HEK293 (cell line): Measurements from ENCODE around the gene ZDHHC11.

Experiments used
- CTCF ChIA-PET: fragments of 350-600 bp; formaldehyde crosslinking; extraction: SDS; loops from one replicate; lab custom pipeline; 2021; ENCODE audit warnings: antibody characterized with exemption; lab: Yijun Ruan, JAX
- POLR2A ChIA-PET: fragments of 300-600 bp; formaldehyde crosslinking; extraction: SDS; loops from one replicate; lab custom pipeline; 2020; ENCODE audit warnings: antibody characterized with exemption, inconsistent platforms; lab: Yijun Ruan, JAX
- H3K27ac ChIP-seq: fragments of 200-500 bp; sonication (Bioruptor generic); 2 replicates; pipeline ENCODE4 v1.5.1; 2014; ENCODE audit warnings: low read depth, low read length, control low read depth, inconsistent platforms; ENCODE audit errors: extremely low read depth
- H3K36me3 ChIP-seq, 2 experiments: fragments of 200-500 bp in 1 of 2; sonication (Bioruptor generic) in 1 of 2; 1 replicate in 1 of 2; 2 replicates in 1 of 2; pipeline ENCODE4 v1.5.1; 2014 to 2017; ENCODE audit warnings: inconsistent platforms in 2 of 2, low read length in 2 of 2; ENCODE audit not compliant: control insufficient read depth in 2 of 2, insufficient read depth in 1 of 2
- H3K4me1 ChIP-seq: fragments of 200-500 bp; sonication (Bioruptor generic); 2 replicates; pipeline ENCODE4 v1.5.1; 2014; ENCODE audit warnings: mild to moderate bottlenecking, low read length, inconsistent platforms; ENCODE audit not compliant: control insufficient read depth, insufficient read depth
- H3K4me3 ChIP-seq: 2 replicates; pipeline ENCODE4 v1.5.1; 2011; ENCODE audit warnings: low read depth, mild to moderate bottlenecking, control low read depth, low read length, moderate library complexity
- H3K9me3 ChIP-seq: fragments of 200-500 bp; sonication (Bioruptor generic); 2 replicates; pipeline ENCODE4 v1.5.1; 2014; ENCODE audit warnings: low read depth, low read length, inconsistent platforms; ENCODE audit not compliant: control insufficient read depth, insufficient read depth
- BCL11B ChIP-seq: fragments of 450-650 bp; formaldehyde crosslinking; IDR thresholded peaks from 2 replicates; pipeline ENCODE4 v1.5.1; 2016; ENCODE audit warnings: low read depth, missing biosample characterization, missing genetic modification characterization
- HOXA7 ChIP-seq: sonication (generic); formaldehyde crosslinking; IDR thresholded peaks from 2 replicates; pipeline ENCODE4 v1.8.1; 2022; ENCODE audit warnings: missing genetic modification reagents, borderline replicate concordance
- KLF1 ChIP-seq: fragments of 450-650 bp; formaldehyde crosslinking; IDR thresholded peaks from 2 replicates; pipeline ENCODE4 v1.5.1; 2016; ENCODE audit warnings: missing biosample characterization, missing genetic modification characterization
- KLF8 ChIP-seq: fragments of 450-650 bp; formaldehyde crosslinking; IDR thresholded peaks from 2 replicates; pipeline ENCODE4 v1.5.1; 2016; ENCODE audit warnings: missing biosample characterization, missing genetic modification characterization
- MZF1 ChIP-seq: fragments of 450-650 bp; formaldehyde crosslinking; IDR thresholded peaks from 2 replicates; pipeline ENCODE4 v1.5.1; 2017; ENCODE audit warnings: missing biosample characterization, missing genetic modification characterization, borderline replicate concordance
- OSR2 ChIP-seq: fragments of 450-650 bp; formaldehyde crosslinking; IDR thresholded peaks from 2 replicates; pipeline ENCODE4 v1.5.1; 2016; ENCODE audit warnings: missing biosample characterization, missing genetic modification characterization
- SETDB1 ChIP-seq: IDR thresholded peaks from one replicate; pipeline ENCODE4 v1.6.1; 2017; ENCODE audit warnings: mild to moderate bottlenecking, low read length, moderate library complexity, mixed read lengths; ENCODE audit not compliant: insufficient read length
- ZBTB7A ChIP-seq: fragments of 450-650 bp; formaldehyde crosslinking; IDR thresholded peaks from 2 replicates; pipeline ENCODE4 v1.5.1; 2016; ENCODE audit warnings: low read depth, missing biosample characterization, missing genetic modification characterization
- ZEB2 ChIP-seq: fragments of 450-650 bp; formaldehyde crosslinking; IDR thresholded peaks from 2 replicates; pipeline ENCODE4 v1.5.1; 2016; ENCODE audit warnings: missing biosample characterization, missing genetic modification characterization
- ZFHX2 ChIP-seq: fragments of 450-650 bp; formaldehyde crosslinking; conservative IDR thresholded peaks from 2 replicates; pipeline ENCODE4 v1.5.1; 2016; ENCODE audit warnings: missing biosample characterization, missing genetic modification characterization
- ZNF112 ChIP-seq: fragments of 450-650 bp; formaldehyde crosslinking; IDR thresholded peaks from 2 replicates; pipeline ENCODE4 v1.5.0; 2017; ENCODE audit warnings: missing biosample characterization, missing genetic modification characterization
- ZNF433 ChIP-seq: fragments of 450-650 bp; formaldehyde crosslinking; IDR thresholded peaks from 2 replicates; pipeline ENCODE4 v1.5.1; 2016; ENCODE audit warnings: missing biosample characterization, missing genetic modification characterization, low read depth
- ZNF48 ChIP-seq: fragments of 450-650 bp; formaldehyde crosslinking; IDR thresholded peaks from 2 replicates; pipeline ENCODE4 v1.5.1; 2016; ENCODE audit warnings: missing biosample characterization, missing genetic modification characterization
- ZNF561 ChIP-seq: fragments of 450-650 bp; IDR thresholded peaks from 2 replicates; pipeline ENCODE4 v1.5.1; 2018; ENCODE audit warnings: missing biosample characterization, missing genetic modification characterization, borderline replicate concordance
- ZNF791 ChIP-seq: fragments of 450-650 bp; formaldehyde crosslinking; IDR thresholded peaks from 2 replicates; pipeline ENCODE4 v1.5.1; 2016; ENCODE audit warnings: missing biosample characterization, missing genetic modification characterization
- TF ChIP-seq, protein P1 (sequence below): fragments of 450-650 bp; formaldehyde crosslinking; IDR thresholded peaks from 2 replicates; pipeline ENCODE4 v1.5.1; 2016; ENCODE audit warnings: missing biosample characterization, missing genetic modification characterization
- TF ChIP-seq, protein P2 (sequence below): fragments of 450-650 bp; formaldehyde crosslinking; IDR thresholded peaks from 2 replicates; pipeline ENCODE4 v1.5.1; 2017; ENCODE audit warnings: missing biosample characterization, missing genetic modification characterization
- TF ChIP-seq, protein P3 (sequence below): fragments of 450-650 bp; formaldehyde crosslinking; IDR thresholded peaks from 2 replicates; pipeline ENCODE4 v1.5.1; 2017; ENCODE audit warnings: missing biosample characterization, missing genetic modification characterization
- TF ChIP-seq, protein P4 (sequence below): fragments of 450-650 bp; formaldehyde crosslinking; IDR thresholded peaks from 2 replicates; pipeline ENCODE4 v1.5.1; 2016; ENCODE audit warnings: missing biosample characterization, missing genetic modification characterization
- TF ChIP-seq, protein P5 (sequence below): fragments of 450-650 bp; formaldehyde crosslinking; IDR thresholded peaks from 2 replicates; pipeline ENCODE4 v1.5.1; 2016; ENCODE audit warnings: missing biosample characterization, missing genetic modification characterization, borderline replicate concordance

ZDHHC11 gene

DNA sequence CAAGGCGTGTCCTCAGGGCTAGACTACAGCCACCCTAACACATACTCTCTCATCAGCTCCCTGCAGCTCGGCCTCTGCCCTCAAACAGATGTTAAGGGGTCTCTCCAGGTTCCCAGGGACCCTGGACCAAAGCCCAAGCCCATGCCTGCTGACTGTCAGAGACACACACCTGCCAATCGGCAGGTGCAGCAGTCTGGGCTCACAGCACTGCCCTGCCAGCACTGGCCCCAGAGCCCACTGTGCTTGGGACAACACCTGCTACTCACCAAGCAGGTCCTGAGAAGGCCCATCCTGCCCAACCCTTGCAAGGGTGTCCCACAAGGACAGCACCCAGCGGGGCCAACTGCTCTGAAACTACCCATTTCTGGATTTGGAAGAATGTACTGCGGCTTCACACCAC, 20.2 kb upstream of the ZDHHC11 start (continued):
- no peak for TF ChIP-seq BCL11B
- TF ChIP-seq, protein P1, sequence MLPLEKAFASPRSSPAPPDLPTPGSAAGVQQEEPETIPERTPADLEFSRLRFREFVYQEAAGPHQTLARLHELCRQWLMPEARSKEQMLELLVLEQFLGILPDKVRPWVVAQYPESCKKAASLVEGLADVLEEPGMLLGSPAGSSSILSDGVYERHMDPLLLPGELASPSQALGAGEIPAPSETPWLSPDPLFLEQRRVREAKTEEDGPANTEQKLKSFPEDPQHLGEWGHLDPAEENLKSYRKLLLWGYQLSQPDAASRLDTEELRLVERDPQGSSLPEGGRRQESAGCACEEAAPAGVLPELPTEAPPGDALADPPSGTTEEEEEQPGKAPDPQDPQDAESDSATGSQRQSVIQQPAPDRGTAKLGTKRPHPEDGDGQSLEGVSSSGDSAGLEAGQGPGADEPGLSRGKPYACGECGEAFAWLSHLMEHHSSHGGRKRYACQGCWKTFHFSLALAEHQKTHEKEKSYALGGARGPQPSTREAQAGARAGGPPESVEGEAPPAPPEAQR (tag by site-specific recombination): no peak

DNA sequence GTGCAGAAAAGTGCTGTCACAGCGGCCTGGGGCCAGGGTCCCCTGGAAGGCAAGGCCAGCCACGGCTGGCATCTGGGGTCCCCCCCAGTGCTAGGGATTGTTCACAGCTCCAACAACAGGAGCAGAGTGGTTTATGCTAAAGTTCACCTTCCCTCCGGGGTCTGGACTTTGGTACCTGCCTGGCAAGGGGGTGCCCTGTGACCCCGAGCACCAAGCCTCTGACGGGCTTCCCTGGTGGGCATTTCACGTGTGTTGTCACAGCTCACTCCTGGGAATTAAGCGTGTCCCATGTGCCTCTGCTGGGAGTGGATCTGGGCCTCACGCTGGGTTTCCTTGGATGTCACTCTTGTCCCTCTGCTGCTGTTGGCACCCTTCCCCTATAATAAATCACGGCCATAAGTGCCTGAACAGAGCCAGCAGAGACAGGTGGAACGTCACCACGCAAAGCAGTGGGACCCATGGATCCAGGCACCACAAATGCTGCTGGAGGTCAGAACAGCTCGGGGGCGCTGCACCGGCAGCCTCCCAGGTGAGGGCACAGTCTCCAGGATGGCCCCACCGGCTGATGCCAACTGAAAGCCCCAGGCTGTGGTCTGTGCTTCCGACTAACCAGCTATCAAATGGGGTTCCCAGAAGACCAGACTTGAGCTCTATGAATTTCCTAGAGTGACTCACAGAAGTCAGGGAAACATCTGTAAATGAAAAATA, 17.8 kb upstream of the ZDHHC11 start:
- no peaks in the 10 kb centered on the region for H3K4me1 ChIP-seq
- no peak overlapping the region for H3K4me3 ChIP-seq
- ChIA-PET POLR2A (no interaction called here), CTCF (no interaction called here)
- H3K36me3 ChIP-seq: peaks cover 41 to 100% of the 10 kb centered on the region in 2 experiments
- no peak for TF ChIP-seq ZNF48 (tag by site-specific recombination)
- H3K9me3 ChIP-seq: no peaks in the 10 kb centered on the region
- H3K27ac ChIP-seq: no peak overlapping the region

DNA sequence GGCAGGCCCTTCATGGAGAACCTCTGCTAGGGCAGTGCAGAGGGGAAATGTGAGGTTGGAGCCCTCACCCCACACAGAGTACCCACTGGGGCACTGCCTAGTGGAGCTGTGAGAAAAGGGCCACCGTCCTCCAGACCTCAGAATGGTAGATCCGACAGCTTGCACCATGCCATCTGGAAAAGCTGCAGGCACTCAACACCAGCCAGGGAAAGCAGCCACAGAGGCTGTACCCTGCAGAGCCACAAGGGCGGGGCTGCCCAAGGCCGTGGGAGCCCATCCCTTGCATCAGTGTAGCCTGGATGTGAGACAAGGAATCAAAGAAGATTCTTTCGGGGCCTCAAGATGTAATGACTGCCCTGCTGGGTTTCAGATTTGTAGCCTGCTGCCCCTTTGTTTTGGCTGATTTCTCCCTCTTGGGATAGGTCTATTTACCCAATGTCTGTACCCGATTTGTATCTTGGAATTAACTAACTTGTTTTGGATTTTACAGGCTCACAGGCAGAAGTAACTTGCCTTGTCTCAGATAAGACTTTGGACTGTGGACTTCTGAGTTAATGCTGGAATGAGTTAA, 16.6 kb upstream of the ZDHHC11 start:
- CTCF ChIA-PET: no interaction called here
- Histone ChIP-seq H3K4me1 (no peaks in the 10 kb centered on the region), H3K4me3 (no peak overlapping the region), H3K9me3 (no peaks in the 10 kb centered on the region), H3K36me3 (peaks cover 31 to 100% of the 10 kb centered on the region in 2 experiments), H3K27ac (no peak overlapping the region)
- POLR2A ChIA-PET: no interaction called here
- TF ChIP-seq ZNF433 (tag by site-specific recombination) (no peak), ZEB2 (tag by site-specific recombination) (no peak), SETDB1 (no peak), ZFHX2 (no peak), MZF1 (tag by site-specific recombination) (no peak), ZNF791 (tag by site-specific recombination) (no peak), ZNF112 (no peak), KLF8 (no peak), OSR2 (no peak), KLF1 (tag by site-specific recombination) (no peak), ZNF561 (no peak), HOXA7 (no peak), ZBTB7A (no peak)
- TF ChIP-seq, protein P2, sequence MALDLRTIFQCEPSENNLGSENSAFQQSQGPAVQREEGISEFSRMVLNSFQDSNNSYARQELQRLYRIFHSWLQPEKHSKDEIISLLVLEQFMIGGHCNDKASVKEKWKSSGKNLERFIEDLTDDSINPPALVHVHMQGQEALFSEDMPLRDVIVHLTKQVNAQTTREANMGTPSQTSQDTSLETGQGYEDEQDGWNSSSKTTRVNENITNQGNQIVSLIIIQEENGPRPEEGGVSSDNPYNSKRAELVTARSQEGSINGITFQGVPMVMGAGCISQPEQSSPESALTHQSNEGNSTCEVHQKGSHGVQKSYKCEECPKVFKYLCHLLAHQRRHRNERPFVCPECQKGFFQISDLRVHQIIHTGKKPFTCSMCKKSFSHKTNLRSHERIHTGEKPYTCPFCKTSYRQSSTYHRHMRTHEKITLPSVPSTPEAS (tag by site-specific recombination): no peak
- TF ChIP-seq, protein P3, sequence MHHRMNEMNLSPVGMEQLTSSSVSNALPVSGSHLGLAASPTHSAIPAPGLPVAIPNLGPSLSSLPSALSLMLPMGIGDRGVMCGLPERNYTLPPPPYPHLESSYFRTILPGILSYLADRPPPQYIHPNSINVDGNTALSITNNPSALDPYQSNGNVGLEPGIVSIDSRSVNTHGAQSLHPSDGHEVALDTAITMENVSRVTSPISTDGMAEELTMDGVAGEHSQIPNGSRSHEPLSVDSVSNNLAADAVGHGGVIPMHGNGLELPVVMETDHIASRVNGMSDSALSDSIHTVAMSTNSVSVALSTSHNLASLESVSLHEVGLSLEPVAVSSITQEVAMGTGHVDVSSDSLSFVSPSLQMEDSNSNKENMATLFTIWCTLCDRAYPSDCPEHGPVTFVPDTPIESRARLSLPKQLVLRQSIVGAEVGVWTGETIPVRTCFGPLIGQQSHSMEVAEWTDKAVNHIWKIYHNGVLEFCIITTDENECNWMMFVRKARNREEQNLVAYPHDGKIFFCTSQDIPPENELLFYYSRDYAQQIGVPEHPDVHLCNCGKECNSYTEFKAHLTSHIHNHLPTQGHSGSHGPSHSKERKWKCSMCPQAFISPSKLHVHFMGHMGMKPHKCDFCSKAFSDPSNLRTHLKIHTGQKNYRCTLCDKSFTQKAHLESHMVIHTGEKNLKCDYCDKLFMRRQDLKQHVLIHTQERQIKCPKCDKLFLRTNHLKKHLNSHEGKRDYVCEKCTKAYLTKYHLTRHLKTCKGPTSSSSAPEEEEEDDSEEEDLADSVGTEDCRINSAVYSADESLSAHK (tag by site-specific recombination): no peak
- TF ChIP-seq, protein P4, sequence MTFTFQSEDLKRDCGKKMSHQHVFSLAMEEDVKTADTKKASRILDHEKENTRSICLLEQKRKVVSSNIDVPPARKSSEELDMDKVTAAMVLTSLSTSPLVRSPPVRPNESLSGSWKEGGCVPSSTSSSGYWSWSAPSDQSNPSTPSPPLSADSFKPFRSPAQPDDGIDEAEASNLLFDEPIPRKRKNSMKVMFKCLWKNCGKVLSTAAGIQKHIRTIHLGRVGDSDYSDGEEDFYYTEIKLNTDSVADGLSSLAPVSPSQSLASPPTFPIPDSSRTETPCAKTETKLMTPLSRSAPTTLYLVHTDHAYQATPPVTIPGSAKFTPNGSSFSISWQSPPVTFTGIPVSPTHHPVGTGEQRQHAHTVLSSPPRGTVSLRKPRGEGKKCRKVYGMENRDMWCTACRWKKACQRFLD (tag by site-specific recombination): no peak
- TF ChIP-seq, protein P5, sequence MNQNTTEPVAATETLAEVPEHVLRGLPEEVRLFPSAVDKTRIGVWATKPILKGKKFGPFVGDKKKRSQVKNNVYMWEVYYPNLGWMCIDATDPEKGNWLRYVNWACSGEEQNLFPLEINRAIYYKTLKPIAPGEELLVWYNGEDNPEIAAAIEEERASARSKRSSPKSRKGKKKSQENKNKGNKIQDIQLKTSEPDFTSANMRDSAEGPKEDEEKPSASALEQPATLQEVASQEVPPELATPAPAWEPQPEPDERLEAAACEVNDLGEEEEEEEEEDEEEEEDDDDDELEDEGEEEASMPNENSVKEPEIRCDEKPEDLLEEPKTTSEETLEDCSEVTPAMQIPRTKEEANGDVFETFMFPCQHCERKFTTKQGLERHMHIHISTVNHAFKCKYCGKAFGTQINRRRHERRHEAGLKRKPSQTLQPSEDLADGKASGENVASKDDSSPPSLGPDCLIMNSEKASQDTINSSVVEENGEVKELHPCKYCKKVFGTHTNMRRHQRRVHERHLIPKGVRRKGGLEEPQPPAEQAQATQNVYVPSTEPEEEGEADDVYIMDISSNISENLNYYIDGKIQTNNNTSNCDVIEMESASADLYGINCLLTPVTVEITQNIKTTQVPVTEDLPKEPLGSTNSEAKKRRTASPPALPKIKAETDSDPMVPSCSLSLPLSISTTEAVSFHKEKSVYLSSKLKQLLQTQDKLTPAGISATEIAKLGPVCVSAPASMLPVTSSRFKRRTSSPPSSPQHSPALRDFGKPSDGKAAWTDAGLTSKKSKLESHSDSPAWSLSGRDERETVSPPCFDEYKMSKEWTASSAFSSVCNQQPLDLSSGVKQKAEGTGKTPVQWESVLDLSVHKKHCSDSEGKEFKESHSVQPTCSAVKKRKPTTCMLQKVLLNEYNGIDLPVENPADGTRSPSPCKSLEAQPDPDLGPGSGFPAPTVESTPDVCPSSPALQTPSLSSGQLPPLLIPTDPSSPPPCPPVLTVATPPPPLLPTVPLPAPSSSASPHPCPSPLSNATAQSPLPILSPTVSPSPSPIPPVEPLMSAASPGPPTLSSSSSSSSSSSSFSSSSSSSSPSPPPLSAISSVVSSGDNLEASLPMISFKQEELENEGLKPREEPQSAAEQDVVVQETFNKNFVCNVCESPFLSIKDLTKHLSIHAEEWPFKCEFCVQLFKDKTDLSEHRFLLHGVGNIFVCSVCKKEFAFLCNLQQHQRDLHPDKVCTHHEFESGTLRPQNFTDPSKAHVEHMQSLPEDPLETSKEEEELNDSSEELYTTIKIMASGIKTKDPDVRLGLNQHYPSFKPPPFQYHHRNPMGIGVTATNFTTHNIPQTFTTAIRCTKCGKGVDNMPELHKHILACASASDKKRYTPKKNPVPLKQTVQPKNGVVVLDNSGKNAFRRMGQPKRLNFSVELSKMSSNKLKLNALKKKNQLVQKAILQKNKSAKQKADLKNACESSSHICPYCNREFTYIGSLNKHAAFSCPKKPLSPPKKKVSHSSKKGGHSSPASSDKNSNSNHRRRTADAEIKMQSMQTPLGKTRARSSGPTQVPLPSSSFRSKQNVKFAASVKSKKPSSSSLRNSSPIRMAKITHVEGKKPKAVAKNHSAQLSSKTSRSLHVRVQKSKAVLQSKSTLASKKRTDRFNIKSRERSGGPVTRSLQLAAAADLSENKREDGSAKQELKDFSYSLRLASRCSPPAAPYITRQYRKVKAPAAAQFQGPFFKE (tag by site-specific recombination): no peak
